DMS114 treated with DMSO at 0.1 percent for 48 hours (cell line): ENCODE results near the gene TP53RK.
A peak's percentile ranks its signal among the peaks of the same experiment; 100 is the strongest.

Source experiments
- DNase-seq: peaks from one replicate; lab custom pipeline; 2025; ENCODE audit not compliant: unreplicated experiment; lab: John Stamatoyannopoulos, UW

The TP53RK gene

DNA sequence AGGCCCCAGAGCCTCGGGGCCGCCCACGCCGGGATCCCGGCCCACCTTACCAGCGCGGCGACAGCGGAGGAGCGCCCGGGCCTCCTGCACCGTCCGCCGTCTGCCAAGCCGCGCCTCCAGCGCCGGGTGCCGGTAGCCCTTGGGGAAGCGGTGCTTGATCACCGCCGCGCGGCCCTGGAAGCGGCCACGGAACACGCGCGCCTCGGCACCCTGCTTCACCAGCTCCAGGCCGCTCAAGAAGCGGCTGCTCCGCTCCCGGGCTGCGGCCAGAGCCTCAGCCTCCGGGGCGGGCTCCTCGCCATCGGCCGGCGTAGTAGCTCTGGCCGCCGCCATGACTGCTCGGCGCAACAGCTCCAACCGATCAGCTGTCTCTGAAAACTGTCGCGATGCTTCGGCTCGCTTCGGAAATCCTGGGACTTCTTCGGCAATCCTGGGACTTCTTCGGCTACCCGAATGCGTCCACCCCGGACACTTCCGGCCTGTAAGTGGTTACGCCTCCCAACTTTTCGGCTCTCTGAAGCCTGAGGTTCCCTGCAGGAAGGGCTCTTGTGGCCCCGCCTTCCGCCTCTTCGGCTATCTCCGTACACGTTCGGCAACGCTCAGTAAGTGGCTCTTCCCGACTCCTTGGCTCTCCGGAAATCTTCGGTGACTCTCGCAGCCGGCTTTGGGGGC lies at the start of gene TP53RK:
Gene TP53RK (minus strand): TSS at position 363 of the 672 bp plus-strand sequence. CDS start 30 bp downstream, at position 333.
- peak; percentile 98 for DNase-seq

GRCh38 chr20:46735436-46735835 lies 46.2 kb upstream of the TP53RK start:
- no peak for DNase-seq

GRCh38 chr20:46731770-46732169 lies 42.5 kb upstream of the TP53RK start:
- DNase-seq, result no peak

GRCh38 chr20:46725186-46726165 lies 36.2 kb upstream of the TP53RK start:
- no peak for DNase-seq

- DNase-seq, result no peak
Observed at GRCh38 chr20:46724343-46724959, 35.2 kb upstream of the TP53RK start.

DNA sequence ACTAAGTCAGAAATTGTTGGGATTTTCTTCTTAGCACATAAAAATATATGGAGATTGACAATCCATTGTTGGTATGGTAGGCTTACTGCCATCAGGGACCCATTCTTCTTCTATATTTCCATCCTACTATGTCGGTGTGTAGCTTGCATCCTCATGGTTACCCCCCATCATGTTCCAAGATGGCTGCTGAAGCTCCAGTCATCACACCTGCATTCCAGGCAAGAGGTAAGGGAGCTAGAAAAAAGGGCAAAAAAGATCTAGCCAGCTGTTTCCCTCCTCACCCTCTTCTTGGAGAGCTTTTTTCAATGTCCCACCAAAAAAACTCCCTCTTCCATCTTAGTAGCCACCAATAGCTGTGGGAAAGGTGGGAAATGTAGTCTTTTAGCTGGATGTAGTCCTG lies 33.8 kb upstream of the TP53RK start:
- no peak for DNase-seq

- DNase-seq, result no peak
Observed at GRCh38 chr20:46722450-46722849, 33.2 kb upstream of the TP53RK start.

DNA sequence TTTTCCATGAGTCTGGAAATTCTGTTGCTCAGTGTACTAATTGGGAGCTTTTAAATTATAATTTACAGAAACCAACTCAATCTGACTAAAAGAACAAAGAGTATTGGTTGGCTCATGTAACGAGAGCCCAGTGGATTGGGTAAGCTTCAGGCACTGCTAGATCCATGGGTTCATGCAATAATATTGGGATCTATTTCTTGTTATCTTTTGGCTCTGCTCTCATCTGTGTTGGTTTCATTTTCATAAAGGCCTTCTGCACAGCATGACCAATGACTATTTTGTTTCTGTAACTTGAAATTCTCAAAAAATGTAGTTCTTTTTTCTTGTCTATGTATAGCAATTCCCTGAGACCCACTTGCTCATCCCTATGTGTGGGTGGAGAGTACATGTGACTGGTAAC lies 32.2 kb upstream of the TP53RK start:
- DNase-seq, result no peak

GRCh38 chr20:46720776-46721425 lies 31.7 kb upstream of the TP53RK start:
- no peak for DNase-seq

DNA sequence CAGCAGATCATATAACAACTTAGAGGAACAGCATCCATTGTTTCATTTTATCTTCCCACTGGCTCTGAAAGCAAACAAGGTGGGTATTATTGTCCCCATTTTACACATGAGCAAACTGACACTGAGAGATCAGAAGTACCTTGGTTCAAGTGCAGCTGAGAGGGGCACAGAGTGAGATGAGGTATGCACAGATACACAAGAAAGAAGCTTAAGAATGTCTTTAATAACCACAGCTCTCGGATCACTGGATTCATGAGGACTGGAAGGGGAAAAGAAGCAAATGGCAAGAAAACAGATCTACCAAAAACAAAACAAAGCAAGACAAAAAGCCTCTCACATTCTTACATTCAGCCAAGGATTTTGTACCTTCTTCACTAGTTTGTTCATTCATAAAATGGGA lies 30.8 kb upstream of the TP53RK start:
- DNase-seq, result no peak

DNA sequence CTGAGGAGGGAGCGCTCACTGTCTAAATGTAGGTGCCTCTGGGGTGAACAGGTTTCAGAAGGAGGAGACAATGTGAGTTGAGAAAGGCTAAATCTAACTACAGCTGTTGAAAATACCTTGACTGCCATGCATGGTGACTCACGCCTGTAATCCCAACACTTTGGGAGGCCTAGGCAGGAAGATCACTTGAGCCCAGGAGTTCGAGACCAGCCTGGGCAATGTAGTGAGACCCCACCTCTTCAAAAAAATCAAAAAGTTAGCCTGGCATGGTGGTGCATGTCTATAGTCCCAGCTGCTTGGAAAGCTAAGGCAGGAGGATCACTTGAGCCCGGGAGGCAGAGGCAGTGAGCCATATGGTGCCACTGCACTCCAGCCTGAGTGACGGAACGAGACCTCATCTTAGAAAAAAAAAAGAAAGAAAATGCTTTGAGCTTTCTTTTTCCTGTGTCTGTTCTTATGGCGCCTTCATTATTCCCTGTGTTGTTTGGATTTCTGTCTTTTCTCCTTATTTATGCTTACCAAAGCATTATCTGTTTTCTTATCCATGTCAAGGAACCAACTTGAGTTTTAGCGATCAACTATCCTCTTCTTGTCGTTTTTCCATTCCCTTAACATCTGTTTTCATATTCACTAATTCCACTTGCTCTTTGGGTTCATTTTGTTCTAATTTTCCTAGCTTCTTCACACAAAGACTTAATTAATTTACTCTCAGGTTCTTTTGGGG lies 28.7 kb upstream of the TP53RK start:
- no peak for DNase-seq

DNA sequence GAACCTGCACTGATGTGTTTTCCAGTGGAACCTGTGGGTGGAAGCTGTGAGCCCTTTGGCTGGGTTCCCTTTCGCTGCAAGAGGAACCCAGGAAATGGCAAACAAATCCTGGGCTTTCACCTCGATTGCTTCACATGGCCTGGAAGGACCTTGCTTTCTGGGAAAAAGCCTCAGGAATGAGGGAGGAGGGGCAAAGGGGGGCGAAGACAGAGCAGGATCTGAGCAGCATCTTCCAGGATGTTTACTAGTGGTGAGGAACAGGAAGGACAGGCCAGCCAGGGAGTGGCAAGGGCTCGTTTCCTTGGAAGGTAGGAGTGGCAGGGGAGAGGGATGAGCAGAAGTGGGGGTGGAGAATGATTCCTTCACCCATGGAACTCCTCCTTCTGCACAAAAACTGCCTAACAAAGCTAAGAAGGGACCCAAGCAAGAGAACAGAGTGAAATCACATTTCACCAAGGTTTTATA lies 26.1 kb upstream of the TP53RK start:
- no peak for DNase-seq

- DNase-seq, result no peak
Observed at GRCh38 chr20:46713957-46714834, 25.0 kb upstream of the TP53RK start.

DNA sequence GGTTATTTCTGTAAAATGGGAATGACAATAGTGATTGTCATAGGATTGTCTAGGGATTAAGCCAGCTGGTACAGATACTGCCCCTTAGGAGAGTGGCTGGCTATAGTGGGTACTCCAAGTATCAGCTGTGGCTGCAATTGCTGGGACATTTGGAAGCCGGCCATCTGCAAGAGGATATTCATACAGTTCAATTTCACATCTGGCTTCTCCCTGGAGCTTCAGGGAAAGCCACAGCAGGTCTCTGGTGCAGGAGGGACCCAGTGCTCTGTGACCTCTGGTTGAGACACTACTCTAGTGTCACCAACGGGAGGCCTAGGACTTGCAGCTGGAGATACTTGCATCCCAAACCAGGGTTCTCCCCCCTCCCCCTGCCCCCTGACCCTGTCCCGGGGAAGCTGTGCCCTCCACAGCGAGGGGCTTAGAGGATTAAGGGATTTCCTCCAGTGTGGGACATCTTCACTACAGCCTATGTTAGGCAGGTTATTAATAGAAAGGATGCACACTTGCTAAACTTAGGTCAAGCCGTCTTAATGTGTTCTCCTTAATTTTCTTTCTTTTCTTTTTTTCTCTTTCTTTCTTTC lies 22.9 kb upstream of the TP53RK start:
- no peak for DNase-seq

GRCh38 chr20:46710153-46710913 lies 21.1 kb upstream of the TP53RK start:
- DNase-seq, result no peak

DNA sequence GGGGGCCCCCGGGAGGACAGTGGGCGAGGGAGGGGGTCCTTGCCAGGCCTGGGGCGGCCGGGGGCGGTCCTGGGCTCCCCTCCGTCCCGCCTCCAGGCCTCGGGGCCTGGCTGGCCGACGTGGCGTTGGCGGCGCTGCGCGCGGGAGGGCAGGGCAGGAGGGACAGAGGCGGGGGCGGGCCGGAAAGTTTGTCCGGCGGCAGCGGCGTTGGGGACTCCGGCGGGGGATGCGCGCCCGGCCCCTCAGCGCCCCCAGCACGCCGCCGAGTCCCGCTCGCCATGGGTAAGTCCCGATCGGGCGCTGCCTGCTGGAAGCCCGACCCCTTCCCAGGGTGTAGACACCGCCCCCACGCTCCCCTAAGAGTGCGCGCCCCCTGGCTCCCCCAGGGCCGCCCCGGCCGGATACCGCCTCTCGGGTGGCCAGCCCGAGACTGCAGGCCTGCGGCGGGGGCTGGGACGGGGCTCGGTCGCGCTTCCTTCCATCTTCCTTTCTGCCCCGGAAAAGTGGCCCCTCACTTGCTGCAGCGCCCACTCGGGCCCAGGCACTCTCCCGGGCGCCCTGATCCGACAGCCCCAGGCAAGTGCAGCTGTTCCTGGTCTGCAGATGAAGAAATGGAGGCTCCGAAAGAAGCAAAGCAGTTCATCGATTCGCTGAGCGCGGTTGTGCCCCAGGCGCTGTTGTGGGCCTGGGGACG lies 20.4 kb upstream of the TP53RK start, which contains the start of gene SLC2A10:
Gene SLC2A10 (plus strand): TSS at position 191 of the 694 bp plus-strand sequence. CDS start 88 bp downstream, at position 279.
- no peak for DNase-seq

DNA sequence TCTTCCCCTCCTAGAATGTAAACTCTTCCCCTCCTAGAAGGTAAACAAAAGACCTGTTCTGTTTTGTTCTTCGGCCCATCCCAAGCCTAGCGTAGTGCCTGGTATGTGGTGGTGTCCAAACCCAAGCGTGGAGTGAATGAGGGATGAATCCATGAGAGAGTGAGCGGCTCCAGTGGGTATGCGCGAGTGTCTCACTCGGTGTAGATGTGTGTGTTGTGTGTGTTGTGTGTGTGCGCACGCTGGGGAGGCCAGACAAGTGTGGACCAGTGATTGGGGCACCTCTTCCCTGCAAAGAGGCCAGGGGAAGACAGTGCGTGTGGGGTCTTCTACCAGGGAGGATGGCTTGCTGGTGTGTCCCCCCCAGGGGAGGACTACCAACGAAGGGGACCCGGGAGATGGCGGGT lies 19.8 kb upstream of the TP53RK start:
- DNase-seq, result no peak
